Fibroblast of pulmonary artery (primary cell): ENCODE measurements around the gene FBP1.

Source experiments
- DNase-seq: peaks from one replicate; pipeline ENCODE4 v3.0.0-alpha.2; 2010; ENCODE audit warnings: low read depth
- H3K4me3 ChIP-seq: replicated peaks from 2 replicates; pipeline ENCODE4 v1.5.1; 2011; ENCODE audit warnings: low read depth, mild to moderate bottlenecking, control low read depth, low read length, moderate library complexity
- TF ChIP-seq, protein P1 (sequence below): IDR thresholded peaks from 2 replicates; pipeline ENCODE4 v1.5.1; 2011; ENCODE audit warnings: mild to moderate bottlenecking, control low read depth, low read length, inconsistent platforms; ENCODE audit errors: missing control alignments

The FBP1 gene

DNA sequence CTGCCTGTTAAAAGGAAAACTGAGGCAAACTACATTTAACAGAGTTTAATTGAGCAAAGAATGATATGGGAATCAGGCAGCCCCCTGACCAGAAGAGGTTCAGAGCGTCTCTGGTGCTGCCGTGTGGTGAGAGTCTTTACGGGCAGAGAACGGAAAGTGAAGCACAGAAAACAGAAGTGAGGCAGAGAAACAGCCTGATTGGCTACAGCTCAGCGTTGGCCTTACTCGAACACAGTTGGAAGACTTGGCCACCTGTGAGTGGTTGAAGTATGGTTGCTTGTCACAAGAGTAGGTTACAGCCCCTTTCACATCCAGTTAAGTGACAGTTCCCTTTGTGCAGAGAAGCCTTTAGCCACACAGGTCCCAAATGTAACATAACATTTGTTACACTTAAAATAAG lies 16.9 kb upstream of the FBP1 start:
- TF ChIP-seq, protein P1, sequence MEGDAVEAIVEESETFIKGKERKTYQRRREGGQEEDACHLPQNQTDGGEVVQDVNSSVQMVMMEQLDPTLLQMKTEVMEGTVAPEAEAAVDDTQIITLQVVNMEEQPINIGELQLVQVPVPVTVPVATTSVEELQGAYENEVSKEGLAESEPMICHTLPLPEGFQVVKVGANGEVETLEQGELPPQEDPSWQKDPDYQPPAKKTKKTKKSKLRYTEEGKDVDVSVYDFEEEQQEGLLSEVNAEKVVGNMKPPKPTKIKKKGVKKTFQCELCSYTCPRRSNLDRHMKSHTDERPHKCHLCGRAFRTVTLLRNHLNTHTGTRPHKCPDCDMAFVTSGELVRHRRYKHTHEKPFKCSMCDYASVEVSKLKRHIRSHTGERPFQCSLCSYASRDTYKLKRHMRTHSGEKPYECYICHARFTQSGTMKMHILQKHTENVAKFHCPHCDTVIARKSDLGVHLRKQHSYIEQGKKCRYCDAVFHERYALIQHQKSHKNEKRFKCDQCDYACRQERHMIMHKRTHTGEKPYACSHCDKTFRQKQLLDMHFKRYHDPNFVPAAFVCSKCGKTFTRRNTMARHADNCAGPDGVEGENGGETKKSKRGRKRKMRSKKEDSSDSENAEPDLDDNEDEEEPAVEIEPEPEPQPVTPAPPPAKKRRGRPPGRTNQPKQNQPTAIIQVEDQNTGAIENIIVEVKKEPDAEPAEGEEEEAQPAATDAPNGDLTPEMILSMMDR: no peak
- DNase-seq: peak; percentile 11
- H3K4me3 ChIP-seq: no peak overlapping the region

DNA sequence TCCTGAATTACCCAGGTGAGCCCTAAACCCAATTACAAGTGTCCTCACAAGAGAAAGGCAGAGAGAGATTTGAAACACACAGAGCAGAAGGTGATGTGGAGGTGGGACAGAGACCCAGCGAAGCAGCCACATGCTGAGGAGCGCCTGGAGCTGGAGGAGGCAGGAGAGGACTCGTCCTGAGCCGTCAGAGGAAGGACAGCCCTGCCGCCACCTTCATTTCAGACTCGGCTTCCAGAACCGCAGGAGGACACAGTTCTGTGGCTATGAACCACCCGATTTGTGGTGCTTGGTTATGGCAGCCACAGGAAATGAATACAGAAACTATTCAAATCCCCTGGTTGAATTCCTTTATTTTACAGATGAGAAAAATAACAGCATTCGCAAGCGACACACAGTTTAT lies 16.4 kb upstream of the FBP1 start:
- no peak overlapping the region for H3K4me3 ChIP-seq
- TF ChIP-seq, protein P1: no peak

DNA sequence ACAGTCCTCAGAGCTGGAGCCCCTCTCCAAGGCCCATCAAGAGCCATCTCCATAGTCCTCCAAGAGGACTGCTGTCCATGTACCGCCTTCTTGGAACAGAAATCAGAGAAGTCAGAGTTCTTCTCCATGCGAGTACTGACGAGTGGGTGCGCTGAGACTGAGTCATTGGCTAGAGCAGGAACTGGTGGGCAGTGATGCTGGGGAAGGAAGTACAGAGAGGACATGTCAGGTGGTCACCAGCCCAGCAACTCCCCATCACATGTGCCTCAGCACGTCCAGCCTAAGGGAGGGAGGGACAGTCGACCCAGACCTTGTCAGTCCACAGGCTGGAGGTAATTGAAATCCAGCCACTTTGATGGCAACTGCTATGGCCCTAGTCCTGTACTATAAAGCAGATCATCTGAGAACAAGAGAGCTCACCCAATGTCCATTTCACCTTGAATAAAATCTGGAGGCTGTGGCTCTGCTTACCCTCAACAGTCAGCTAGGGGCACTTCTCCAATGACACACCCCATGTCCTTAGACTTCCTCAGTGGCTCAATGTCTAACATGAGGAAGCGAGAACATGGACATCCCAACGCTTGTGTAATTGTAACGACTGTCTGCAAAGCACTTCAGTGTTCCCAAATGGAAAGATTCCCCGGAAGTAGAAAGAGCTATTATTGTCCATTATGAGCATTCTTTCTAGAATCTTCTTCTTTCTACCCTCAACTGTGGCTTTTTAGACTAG lies 15.0 kb upstream of the FBP1 start:
- H3K4me3 ChIP-seq: no peak overlapping the region
- DNase-seq: no peak

More for the DNA sequence above, 16.4 kb upstream of the FBP1 start:
- DNase-seq: no peak

DNA sequence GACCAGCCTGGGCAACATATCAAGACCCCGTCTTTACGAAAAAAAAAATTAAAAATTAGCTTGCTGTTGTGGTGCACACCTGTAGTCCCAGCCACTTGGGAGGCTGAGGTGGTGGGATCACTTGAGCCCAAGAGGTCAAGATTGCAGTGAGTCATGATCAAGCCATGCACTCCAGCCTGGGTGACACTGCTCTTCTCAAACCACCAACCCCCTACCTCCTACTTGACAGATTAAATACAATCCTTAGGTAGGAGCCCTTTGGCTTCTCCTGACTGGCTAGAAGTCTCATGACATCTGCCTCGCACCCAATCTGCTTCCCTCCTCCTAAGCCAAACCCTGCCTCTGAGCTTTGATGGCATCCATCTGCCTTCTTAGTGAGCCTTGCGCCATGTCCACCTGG lies 11.6 kb upstream of the FBP1 start:
- TF ChIP-seq, protein P1: no peak
- H3K4me3 ChIP-seq: no peak overlapping the region
- DNase-seq: no peak

More for the DNA sequence above, 15.0 kb upstream of the FBP1 start:
- TF ChIP-seq, protein P1: no peak

DNA sequence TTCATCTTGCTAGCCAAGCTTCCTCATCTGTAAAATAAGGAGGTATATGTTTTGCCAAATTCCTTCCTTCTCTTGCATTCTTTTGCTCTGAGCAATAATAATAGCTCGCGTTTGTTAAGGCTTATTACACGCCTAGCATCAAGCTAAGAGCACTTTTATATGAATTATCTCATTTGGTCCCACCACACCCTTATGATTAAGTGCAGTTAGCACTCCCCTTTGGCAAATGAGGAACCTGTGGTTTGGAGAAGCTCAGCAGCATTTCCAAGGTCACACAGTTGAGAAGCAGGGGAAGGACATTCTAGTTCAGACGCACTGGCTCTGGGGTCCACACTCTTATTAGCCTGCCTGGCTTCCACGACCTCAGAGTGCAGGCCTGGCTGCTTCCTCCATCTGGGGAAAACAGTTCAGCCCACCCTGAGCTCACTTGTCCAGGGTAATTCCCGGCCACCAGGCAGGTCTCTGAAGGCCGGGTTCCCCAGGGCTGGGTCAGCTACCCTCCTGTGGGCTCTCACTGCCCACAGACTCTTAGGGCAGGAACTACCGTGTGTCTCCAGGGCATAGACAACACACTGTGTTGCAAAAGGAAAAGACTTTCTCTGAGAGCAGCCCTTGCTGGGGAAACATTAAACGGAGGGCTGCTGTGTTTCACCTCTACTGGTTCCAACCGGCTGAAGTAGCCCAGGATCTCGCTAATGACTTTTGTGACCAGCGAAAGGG lies 9.9 kb upstream of the FBP1 start:
- H3K4me3 ChIP-seq: no peak overlapping the region
- peak; percentile 38 for DNase-seq

DNA sequence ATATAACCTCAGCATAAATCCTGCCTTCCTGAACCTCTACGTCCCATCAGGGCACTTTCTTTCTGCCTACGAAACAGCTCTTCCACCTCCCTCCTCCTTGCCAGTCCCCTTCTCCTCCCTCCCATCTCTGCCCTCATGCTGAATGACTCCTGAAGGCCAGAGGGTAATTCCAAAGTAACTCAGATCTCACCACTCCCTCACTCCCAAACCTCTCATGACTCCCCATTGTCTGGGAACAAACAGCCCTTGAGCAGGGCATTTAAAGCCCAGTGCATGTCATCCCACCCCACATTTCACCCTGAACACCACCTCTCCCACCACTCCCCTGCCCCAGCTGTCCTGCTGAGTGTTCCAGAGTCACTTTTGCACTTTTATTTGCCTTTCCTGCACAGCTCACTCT lies 8.9 kb upstream of the FBP1 start:
- TF ChIP-seq, protein P1: no peak
- no peak for DNase-seq
- no peak overlapping the region for H3K4me3 ChIP-seq

More for the DNA sequence above, 9.9 kb upstream of the FBP1 start:
- TF ChIP-seq, protein P1: no peak

DNA sequence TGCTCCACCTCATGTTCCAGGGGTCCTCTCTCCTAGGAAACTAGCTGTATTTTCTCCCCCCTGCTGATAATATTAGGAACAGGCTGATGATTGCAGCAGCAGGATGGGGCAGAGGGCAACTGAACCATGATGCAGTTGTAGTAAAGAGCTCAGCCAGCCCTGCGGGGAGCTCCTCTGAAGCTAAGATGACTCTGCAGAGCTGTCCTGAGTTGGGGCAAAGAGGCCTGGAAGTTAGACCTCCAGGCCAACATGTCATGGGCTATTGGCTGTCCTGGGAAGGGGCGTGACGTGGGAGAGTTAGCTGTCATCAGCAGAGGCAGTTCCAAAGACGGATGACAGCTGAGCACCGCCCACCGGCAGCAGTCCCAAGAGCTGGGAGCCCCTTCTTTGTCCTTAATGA lies 6.6 kb upstream of the FBP1 start:
- TF ChIP-seq, protein P1: no peak
- no peak for DNase-seq
- no peak overlapping the region for H3K4me3 ChIP-seq
